ENCODE data around the gene WDR37. TPM values are rescaled to one million over a fixed set of nuclear protein-coding genes. Genes with fewer than 3 reads are reported as not detected.
"Not testable (repeated sequence)": the region's sequence is repeated elsewhere in the genome, so short reads cannot be mapped to it uniquely, and the experiment has no call there.

Gene WDR37
- polyA plus RNA-seq, 1 donor (not counting 4 experiments of a cell fraction or from before 2014, with no cell fraction given), result 16.0 TPM

DNA sequence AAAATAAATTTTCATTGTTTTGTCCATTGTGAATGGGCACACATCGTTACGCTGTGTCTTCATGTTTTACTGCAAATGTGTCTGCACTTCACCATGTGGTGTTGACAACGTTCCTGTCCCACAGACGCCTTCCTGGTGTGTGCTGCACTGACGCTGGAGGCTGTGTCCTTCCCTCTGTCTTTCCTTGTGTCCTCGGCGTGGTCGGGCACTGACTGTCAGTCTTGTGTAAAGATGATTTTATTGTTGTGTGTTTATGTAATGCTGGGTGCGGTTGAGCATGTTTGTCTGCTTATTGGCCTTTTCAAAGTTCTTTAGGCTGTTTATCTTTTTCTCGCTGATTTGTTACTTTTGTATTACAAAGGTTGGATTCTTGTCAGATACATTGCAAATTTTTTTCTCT, 48.6 kb upstream of the WDR37 start:
- dilution Hi-C loops (cut with MboI; ENCODE audit: extremely low pct_ligation_motif_present, low sequenced_read_pairs), result no loop called here
- FAIRE-seq, result no peak

DNA sequence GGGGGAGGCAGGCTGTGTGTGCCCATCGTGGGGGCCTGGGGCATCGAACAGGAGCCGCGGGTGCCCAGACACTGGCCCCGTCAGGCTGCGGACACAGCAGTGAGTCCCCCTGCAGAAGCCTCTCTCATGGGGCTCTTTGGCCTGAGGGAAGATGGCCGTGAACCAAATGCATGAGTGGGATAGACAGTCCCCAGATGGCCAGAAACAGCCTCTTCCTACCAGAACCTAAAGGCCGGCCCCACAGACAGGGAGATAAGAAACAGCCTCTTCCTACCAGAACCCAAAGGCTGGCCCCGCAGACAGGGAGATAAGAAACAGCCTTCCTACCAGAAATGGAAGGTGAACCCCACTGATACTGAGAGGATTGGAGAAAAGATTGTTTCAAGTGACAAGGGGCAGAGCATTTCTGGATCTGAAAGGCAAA, 47.1 kb upstream of the WDR37 start:
- Histone ChIP-seq H4K20me1 (ENCODE audit: control insufficient read depth, extremely low read depth, insufficient read depth, low read length) (peaks cover 3% of the 10 kb centered on the region), H3K9me1 (ENCODE audit: control insufficient read depth, extremely low read depth, insufficient read depth, low read length) (no peaks in the 10 kb centered on the region), H3K36me3 (ENCODE audit: control insufficient read depth in 2 of 2, extremely low read depth in 1 of 2, insufficient read depth in 2 of 2, low read length in 2 of 2) (peaks cover 49% of the 10 kb centered on the region in 2 experiments), H2AFZ (ENCODE audit: control insufficient read depth, low read length) (no peak overlapping the region), H3K9me3 (ENCODE audit: control insufficient read depth, low read depth, low read length) (no peaks in the 10 kb centered on the region), H3K27ac (ENCODE audit: control insufficient read depth, insufficient read depth, low read length) (no peak overlapping the region), H3K9ac (ENCODE audit: control insufficient read depth, extremely low read depth, insufficient read depth, low read length) (no peak overlapping the region), H3K79me2 (ENCODE audit: control insufficient read depth, insufficient read depth, low read length) (peaks cover 25% of the 10 kb centered on the region), H3K4me1 (ENCODE audit: control insufficient read depth, extremely low read depth, insufficient read depth, low read length) (no peaks in the 10 kb centered on the region), H3K4me3 (ENCODE audit: control insufficient read depth in 2 of 3, extremely low read depth in 1 of 3, insufficient read depth in 2 of 3, low read depth in 1 of 3, low read length in 3 of 3) (no peak overlapping the region), H3K4me2 (ENCODE audit: control insufficient read depth, extremely low read depth, insufficient read depth, low read depth, low read length) (no peak overlapping the region), H3K27me3 (ENCODE audit: control insufficient read depth, extremely low read depth, insufficient read depth, low read length) (no peaks in the 10 kb centered on the region)
- DNase-seq (ENCODE audit: low read depth, low spot score) (no peak), FAIRE-seq (no peak)
- TF ChIP-seq, protein P1, sequence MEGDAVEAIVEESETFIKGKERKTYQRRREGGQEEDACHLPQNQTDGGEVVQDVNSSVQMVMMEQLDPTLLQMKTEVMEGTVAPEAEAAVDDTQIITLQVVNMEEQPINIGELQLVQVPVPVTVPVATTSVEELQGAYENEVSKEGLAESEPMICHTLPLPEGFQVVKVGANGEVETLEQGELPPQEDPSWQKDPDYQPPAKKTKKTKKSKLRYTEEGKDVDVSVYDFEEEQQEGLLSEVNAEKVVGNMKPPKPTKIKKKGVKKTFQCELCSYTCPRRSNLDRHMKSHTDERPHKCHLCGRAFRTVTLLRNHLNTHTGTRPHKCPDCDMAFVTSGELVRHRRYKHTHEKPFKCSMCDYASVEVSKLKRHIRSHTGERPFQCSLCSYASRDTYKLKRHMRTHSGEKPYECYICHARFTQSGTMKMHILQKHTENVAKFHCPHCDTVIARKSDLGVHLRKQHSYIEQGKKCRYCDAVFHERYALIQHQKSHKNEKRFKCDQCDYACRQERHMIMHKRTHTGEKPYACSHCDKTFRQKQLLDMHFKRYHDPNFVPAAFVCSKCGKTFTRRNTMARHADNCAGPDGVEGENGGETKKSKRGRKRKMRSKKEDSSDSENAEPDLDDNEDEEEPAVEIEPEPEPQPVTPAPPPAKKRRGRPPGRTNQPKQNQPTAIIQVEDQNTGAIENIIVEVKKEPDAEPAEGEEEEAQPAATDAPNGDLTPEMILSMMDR (optimal IDR thresholded peaks at IDR 0.05 in 1 of 3, IDR thresholded peaks at IDR 0.05 in 1 of 3, conservative IDR thresholded peaks at IDR 0.05 in 1 of 3; ENCODE audit: extremely low read depth in 1 of 3, insufficient read depth in 2 of 3, low read length in 3 of 3), result no peak
- TF ChIP-seq EZH2 (IDR thresholded peaks at IDR 0.05; ENCODE audit: low read length), result no peak
- dilution Hi-C loops (cut with MboI; ENCODE audit: extremely low pct_ligation_motif_present, low sequenced_read_pairs), result no loop called here

More for the DNA sequence above, 48.6 kb upstream of the WDR37 start:
- Histone ChIP-seq H3K9ac (ENCODE audit: control insufficient read depth, extremely low read depth, insufficient read depth, low read length) (no peak overlapping the region), H4K20me1 (ENCODE audit: control insufficient read depth, extremely low read depth, insufficient read depth, low read length) (peaks cover 10% of the 10 kb centered on the region), H2AFZ (ENCODE audit: control insufficient read depth, low read length) (no peak overlapping the region), H3K27ac (ENCODE audit: control insufficient read depth, insufficient read depth, low read length) (no peak overlapping the region), H3K4me2 (ENCODE audit: control insufficient read depth, extremely low read depth, insufficient read depth, low read depth, low read length) (no peak overlapping the region), H3K27me3 (ENCODE audit: control insufficient read depth, extremely low read depth, insufficient read depth, low read length) (no peaks in the 10 kb centered on the region), H3K36me3 (ENCODE audit: control insufficient read depth in 2 of 2, extremely low read depth in 1 of 2, insufficient read depth in 2 of 2, low read length in 2 of 2) (peaks cover 51% of the 10 kb centered on the region in 2 experiments), H3K9me1 (ENCODE audit: control insufficient read depth, extremely low read depth, insufficient read depth, low read length) (no peaks in the 10 kb centered on the region), H3K9me3 (ENCODE audit: control insufficient read depth, low read depth, low read length) (no peaks in the 10 kb centered on the region), H3K4me3 (ENCODE audit: control insufficient read depth in 2 of 3, extremely low read depth in 1 of 3, insufficient read depth in 2 of 3, low read depth in 1 of 3, low read length in 3 of 3) (no peak overlapping the region), H3K79me2 (ENCODE audit: control insufficient read depth, insufficient read depth, low read length) (peaks cover 38% of the 10 kb centered on the region), H3K4me1 (ENCODE audit: control insufficient read depth, extremely low read depth, insufficient read depth, low read length) (no peaks in the 10 kb centered on the region)
- DNase-seq (ENCODE audit: low read depth, low spot score), result no peak
- TF ChIP-seq, protein P1 (optimal IDR thresholded peaks at IDR 0.05 in 1 of 3, IDR thresholded peaks at IDR 0.05 in 1 of 3, conservative IDR thresholded peaks at IDR 0.05 in 1 of 3; ENCODE audit: extremely low read depth in 1 of 3, insufficient read depth in 2 of 3, low read length in 3 of 3), result no peak
- TF ChIP-seq EZH2 (IDR thresholded peaks at IDR 0.05; ENCODE audit: low read length), result no peak

DNA sequence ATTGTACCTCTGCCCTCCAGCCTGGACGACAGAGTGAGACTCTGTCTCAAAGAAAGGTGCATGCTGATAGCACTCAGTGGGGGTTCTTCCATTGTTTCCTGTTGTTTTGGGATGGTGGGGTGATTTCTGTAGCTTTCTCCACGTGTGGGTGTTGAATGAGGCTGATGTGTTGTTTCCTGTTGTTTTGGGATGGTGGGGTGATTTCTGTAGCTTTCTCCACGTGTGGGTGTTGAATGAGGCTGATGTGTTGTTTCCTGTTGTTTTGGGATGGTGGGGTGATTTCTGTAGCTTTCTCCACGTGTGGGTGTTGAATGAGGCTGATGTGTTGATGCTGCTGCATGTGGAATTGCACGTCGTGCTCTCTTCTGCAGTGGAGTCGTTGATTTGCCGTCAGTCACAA, 46.2 kb upstream of the WDR37 start:
- Histone ChIP-seq H3K36me3 (ENCODE audit: control insufficient read depth in 2 of 2, extremely low read depth in 1 of 2, insufficient read depth in 2 of 2, low read length in 2 of 2) (peaks cover 44 to 47% of the 10 kb centered on the region in 2 experiments), H3K79me2 (ENCODE audit: control insufficient read depth, insufficient read depth, low read length) (peaks cover 20% of the 10 kb centered on the region)
- H3K9ac ChIP-seq (ENCODE audit: control insufficient read depth, extremely low read depth, insufficient read depth, low read length); dilution Hi-C loops (cut with MboI; ENCODE audit: extremely low pct_ligation_motif_present, low sequenced_read_pairs); H3K4me3 ChIP-seq (ENCODE audit: control insufficient read depth in 2 of 3, extremely low read depth in 1 of 3, insufficient read depth in 2 of 3, low read depth in 1 of 3, low read length in 3 of 3); H3K27me3 ChIP-seq (ENCODE audit: control insufficient read depth, extremely low read depth, insufficient read depth, low read length); H3K27ac ChIP-seq (ENCODE audit: control insufficient read depth, insufficient read depth, low read length); H3K9me3 ChIP-seq (ENCODE audit: control insufficient read depth, low read depth, low read length); FAIRE-seq; DNase-seq (ENCODE audit: low read depth, low spot score); H3K4me2 ChIP-seq (ENCODE audit: control insufficient read depth, extremely low read depth, insufficient read depth, low read depth, low read length); H3K4me1 ChIP-seq (ENCODE audit: control insufficient read depth, extremely low read depth, insufficient read depth, low read length); H4K20me1 ChIP-seq (ENCODE audit: control insufficient read depth, extremely low read depth, insufficient read depth, low read length); H3K9me1 ChIP-seq (ENCODE audit: control insufficient read depth, extremely low read depth, insufficient read depth, low read length); H2AFZ ChIP-seq (ENCODE audit: control insufficient read depth, low read length): not testable (repeated sequence)
